NCI-H146 (cell line): ENCODE measurements around the gene DDR2.

Experiments
- DNase-seq: peaks from one replicate; lab custom pipeline; 2025; lab: John Stamatoyannopoulos, UW

Gene DDR2

DNA sequence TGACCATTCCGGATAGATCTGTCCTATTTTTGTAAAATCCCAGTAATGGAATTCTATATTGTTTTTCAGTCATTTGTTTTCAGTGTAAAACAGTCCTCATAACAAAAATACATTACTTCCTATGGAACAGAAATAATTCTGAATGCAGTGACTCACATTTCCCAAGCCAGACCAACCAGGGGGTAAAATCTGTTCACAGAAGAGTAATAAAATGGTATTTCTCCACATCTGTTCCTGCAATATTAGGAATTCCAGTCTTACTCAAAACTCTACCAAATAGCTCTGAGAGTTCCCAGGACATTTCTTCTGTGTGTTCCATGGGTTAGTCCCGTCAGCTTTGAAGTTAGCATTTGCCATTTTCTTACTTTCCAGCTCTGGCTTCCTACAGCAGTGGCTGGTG, 2.6 kb upstream of the DDR2 start:
- DNase-seq = no peak

DNA sequence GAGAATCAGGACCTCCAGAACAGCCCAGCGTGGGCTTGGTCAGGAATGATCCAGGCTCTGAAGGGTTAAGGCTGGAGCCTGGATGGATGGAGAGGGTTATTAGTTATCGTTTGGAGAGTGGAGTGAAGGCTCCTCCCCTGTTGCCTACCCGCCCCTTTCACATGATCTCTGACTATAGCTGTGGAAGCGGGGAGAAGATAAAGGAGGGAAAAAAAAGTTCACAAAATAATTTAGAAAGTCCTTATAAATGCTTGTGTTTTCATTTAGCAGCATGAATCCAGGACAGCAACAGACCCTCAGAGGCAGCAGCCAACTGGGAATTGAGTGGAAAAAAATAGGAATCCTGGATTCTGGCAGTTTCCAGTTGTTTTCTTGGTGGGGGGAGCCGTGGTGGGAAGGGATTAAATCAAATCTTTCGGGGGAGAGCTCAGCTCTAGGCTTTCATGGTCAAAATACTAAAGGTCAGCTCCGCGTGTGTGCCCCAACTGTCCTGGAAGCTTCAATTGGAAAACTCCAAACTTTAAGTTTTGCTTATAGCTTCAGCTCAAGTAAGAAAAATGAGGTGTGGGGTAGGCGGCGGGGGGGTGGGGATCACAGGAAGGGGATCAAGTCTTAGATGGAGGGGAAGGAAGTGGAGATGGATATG, 595 bp upstream of the DDR2 start:
- no peak for DNase-seq

DNA sequence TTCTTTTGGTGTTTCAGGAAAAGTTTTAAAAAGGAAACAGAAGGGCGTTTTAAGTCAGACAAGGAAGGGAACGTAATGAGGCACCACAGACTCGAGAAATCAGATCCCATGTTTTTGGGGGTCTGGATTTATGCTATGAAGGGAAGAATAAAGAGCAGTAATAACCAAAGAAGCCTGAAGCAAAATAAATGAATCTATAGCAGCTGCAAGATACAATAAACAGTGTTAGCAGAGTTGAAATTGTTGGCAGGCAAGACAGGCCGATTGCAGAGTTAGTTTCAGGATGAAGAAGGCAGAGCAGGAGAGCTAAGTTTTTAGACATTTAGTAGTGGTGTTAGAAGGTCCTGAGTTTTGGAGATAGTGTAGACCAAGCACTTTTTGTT, 425 bp downstream of the DDR2 start:
- DNase-seq = no peak

DNA sequence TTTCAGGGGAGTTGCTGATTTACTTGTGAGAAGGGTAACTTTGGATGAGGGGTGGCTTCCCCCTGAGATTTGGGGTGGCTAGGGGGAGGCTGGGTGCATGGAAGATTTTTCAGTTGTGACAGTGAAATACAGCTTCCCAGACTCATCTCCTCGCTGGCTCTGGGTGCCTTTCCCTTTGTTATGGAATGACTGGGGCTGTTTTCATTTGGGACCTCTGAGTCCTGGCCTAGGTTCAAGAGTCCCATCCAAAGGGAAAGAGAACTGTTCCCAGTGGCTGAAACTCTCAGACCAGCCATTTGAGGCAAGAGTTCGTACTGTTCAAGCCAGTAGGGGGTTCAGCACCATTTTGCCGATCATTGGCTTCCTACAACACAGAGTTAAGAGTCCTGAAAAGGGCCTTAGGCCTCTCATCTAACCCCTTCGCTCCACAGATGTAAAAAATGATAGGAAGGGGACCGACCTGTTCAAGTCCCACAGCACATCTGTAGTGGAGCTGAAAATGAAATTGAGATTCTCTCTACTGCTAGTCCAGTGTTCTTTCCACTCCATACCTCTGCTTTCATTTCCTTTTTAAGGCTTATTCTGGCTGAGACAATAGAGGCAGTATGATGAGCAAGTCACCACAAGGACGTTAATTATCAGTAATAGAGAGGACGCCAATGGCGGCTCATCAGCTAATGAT, 958 bp downstream of the DDR2 start:
- no peak for DNase-seq

DNA sequence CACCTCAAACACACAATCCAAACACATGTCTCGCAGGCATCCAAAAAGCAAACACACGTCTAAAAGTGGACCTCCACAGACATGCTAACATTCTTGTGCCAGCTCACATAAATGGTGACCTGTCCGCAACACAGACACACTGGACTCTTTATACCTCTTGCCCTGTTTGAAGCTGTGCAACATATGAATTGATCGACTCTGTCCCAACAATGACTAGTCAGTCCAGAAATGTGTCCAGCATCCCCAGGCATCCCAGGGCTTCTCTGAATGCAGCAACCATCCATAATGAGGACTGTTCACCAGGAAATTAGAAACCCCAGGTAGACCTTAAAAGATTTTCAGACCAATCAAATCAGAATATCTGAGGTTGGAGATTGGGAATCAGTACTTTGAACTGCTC, 3.2 kb downstream of the DDR2 start:
- DNase-seq = no peak

DNA sequence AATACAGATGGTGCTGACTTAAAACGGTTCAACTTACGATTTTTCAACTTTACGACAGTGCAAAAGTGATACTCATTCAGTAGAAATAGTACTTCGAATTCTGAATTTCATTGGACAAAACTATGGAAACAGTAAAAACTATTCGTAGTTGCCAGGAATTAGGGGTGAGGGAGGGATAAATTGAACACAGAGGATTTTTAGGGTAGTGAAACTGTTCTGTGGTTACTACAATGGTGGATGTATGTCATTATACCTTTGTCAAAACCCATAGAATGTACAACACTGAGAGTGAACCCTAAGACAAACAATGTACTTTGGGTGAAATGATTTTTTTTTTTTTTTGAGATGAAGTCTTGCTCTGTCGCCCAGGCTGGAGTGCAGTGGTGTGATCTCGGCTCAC, 7.5 kb downstream of the DDR2 start:
- no peak for DNase-seq

GRCh38 chr1:162641114-162641513, 8.8 kb downstream of the DDR2 start:
- DNase-seq = no peak

- no peak for DNase-seq
Measured at GRCh38 chr1:162644986-162645314, 12.7 kb downstream of the DDR2 start.

DNA sequence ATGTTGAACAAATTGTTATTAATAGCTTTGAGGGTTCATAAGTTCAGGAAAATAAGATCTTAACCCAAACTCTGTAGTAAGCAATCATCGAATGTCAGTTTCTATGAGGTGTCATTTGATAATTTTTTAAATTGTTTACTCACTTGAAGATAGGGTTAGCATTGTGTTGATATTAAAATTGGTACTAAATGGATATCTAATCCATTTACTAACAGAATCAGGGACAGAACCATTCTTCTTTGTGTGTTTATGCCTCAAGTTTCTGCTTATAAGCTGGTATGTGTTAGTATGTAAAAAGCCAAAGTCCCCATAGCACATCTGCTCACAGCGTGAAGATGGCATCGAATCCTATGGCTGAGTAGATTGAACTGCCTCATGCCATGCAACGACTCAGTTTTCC, 13.4 kb downstream of the DDR2 start:
- DNase-seq = no peak

DNA sequence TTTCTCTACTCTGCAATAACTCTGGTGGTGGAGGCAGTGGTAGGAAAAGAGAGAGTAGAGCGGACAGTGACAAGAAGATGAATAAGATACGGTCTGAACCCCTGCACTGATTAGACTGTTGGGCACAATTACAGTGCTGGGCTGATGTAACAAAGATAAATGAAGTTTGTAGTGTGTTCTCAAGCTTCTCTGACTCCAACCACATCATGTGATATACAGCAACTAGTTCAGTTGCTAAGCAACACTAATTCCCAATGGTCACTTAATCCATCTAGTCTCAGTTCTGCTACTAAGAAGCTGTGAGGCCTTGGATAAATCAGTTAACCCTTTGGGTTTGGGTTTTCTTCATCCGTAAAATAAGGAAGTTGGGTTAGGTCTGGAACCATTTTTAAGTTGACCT, 17.3 kb downstream of the DDR2 start:
- no peak for DNase-seq

DNA sequence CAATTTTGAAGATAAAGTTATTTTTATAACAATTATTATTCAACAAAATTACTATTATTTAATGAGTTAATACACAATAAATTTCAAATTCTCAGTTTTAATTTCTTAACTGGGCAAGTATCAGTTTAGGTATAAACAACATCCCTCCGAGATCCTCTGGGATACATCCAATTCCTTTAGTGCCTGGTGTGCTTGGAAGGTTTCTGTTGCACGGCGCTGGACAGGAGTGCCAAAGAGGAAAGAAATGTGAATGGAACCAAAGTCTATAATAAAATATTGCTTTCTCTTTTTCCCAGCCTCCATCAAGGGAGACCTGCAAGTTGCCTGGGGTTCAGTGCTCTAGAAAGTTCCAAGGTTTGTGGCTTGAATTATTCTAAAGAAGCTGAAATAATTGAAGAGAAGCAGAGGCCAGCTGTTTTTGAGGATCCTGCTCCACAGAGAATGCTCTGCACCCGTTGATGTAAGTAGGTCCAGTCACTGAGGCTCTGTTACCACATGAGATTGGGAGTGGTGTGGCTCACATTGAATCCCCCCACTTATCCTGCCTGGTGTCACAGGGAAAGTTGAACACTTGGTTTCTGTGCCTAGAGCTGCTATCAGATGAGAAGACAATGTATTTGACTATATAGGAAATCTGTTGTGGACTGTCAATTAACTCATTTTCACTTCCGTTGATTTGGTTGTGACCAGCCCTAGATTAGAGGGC, 22.8 kb downstream of the DDR2 start:
- DNase-seq = no peak

DNA sequence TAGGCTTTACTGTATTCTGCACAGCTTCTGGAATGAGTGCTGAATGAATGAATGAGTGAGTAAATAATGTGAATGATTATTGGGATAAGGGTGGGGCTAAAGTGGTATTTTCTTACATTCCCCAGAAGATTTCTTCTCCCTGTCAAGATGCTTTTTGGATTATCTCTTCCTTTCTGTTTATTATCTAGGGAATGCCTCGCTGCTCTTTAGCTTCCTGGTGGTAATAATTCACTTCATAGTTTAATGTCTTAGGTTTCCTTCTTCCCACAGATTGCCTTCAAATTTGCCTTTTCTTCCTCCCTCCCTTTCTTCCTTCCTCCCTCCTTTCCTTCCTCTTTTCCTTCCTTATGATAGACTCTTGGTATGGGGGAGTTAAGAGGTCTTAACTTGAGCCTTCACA, 24.0 kb downstream of the DDR2 start:
- DNase-seq = no peak

GRCh38 chr1:162660574-162660973, 28.3 kb downstream of the DDR2 start:
- DNase-seq = no peak

DNA sequence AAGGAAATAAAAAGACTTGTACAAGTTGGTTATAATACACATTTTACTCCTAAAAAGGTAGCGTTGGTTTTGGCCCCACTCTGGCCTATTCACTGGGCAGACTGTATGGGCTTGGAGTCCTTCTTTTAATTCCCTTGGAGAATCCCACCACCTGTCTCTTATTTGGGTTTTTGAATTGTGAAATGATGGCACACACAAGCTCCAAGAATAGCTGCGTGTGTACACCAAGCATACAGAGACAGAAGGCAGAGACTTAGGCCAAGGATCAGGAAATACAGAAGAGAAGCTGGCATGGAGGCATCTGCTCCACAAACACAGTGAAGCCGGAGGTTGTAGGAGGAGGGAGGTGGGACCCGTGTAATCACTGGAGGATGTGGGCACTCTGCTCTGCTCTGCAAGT, 29.1 kb downstream of the DDR2 start:
- DNase-seq = no peak

DNA sequence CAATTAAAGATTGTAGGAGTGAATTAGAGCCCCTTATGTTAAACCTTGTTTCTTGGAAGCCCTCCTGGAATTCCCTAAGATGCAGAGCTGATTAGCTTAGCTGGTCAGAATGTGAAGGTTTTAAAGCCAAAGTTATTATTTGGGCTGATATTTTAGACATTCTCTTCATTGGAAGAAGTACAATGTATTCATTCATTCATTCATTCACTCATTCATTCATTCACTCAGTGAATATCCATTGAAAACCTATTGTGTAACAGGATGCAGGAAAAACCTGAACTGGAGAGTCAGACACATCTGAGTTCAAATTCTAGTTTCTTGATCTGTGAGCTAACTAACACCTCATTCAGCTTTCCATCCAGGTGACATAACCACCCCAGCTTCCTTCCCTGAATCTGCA, 29.7 kb downstream of the DDR2 start:
- DNase-seq = no peak

- no peak for DNase-seq
Measured at GRCh38 chr1:162663086-162663485, 30.8 kb downstream of the DDR2 start.

- DNase-seq = no peak
Measured at GRCh38 chr1:162663589-162664106, 31.4 kb downstream of the DDR2 start.

DNA sequence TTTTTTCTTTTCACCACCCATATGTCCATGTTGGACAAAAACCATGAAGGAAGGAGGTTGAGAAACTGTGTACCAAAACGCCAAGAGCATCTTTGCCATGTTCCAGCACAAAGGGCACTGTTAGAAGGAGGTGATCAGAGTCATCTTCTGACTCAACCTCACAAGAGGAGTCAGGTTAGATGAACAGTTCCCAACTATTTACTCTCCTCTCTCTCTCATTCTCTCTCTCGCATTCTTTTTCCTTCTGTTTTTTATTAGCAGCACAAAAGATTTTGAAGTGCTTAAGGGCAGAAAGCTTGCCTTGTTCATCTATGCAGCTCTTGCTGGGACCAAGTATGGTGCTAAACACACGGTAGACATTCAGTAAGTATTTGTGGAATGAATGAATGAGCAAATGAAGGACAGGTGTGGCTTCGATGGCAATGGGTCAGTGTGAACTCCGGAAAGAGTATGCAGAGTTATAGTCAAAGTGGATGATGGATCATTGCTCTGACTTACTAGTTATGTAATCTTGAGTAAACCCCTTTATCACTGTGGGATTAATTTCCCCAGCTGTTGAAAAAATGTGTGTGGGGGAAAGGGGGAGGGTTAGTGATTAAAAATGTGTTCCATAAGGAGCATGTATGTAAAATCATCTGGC, 33.9 kb downstream of the DDR2 start:
- no peak for DNase-seq

- DNase-seq = no peak
Measured at GRCh38 chr1:162667381-162668080, 35.3 kb downstream of the DDR2 start.

GRCh38 chr1:162670928-162671663, 38.8 kb downstream of the DDR2 start:
- DNase-seq = no peak

- no peak for DNase-seq
Measured at GRCh38 chr1:162671664-162672410, 39.6 kb downstream of the DDR2 start.
